ENCODE measurements around the gene WDFY2. TPM values are rescaled to one million over a fixed set of nuclear protein-coding genes. Genes with fewer than 3 reads are reported as not detected.

The WDFY2 gene
- total RNA-seq, 1 donor from 2014 or later = 20.7 TPM

- H3K27me3 Mint-ChIP-seq (ENCODE audit: low read depth) = no peaks in the 10 kb centered on the region
- no peak for DNase-seq (ENCODE audit: low read depth, low spot score)
- no peak overlapping the region for H3K27ac Mint-ChIP-seq (ENCODE audit: unreplicated experiment)
- H3K4me3 Mint-ChIP-seq = no peak overlapping the region
- no peaks in the 10 kb centered on the region for H3K9me3 Mint-ChIP-seq
- no peaks in the 10 kb centered on the region for H3K36me3 Mint-ChIP-seq (ENCODE audit: low read depth)
- no peak for TF ChIP-seq CTCF (conservative IDR thresholded peaks at IDR 0.05)
- peaks cover 11% of the 10 kb centered on the region for H3K4me1 Mint-ChIP-seq
These were observed 191.9 kb downstream of the WDFY2 start for GRCh38 chr13:51776179-51776578.

GRCh38 chr13:51777921-51778320 lies 193.7 kb downstream of the WDFY2 start:
- H3K4me1 Mint-ChIP-seq = peaks cover 11% of the 10 kb centered on the region
- H3K4me3 Mint-ChIP-seq = no peak overlapping the region
- H3K36me3 Mint-ChIP-seq (ENCODE audit: low read depth) = no peaks in the 10 kb centered on the region

DNA sequence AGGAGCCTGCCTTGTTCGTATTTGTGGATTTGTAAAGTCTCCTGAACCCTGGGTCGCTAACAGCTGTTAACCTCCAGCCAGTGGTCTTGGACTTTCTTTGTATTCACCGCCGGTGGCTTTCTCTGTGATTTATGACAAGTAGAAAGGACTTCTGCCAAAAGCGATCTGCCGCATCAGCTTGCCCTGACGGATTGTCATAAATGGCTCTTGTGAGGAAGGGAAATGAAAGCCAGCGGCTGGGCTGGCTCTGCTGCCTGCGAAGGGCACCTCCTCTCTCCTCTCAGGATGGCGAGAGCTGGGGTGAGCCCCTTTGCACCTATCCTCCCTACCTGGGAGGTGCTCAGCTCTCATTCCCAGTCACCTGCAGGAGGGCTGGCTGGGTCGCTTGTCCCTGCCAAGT lies 194.1 kb downstream of the WDFY2 start:
- no peaks in the 10 kb centered on the region for H3K9me3 Mint-ChIP-seq
- H3K4me3 Mint-ChIP-seq = no peak overlapping the region
- no peak for TF ChIP-seq CTCF (conservative IDR thresholded peaks at IDR 0.05)
- H3K4me1 Mint-ChIP-seq = peaks cover 11% of the 10 kb centered on the region
- no peaks in the 10 kb centered on the region for H3K36me3 Mint-ChIP-seq (ENCODE audit: low read depth)
- DNase-seq (ENCODE audit: low read depth, low spot score) = no peak
- peak overlapping the region; percentile 87 for H3K27ac Mint-ChIP-seq (ENCODE audit: unreplicated experiment)
- no peaks in the 10 kb centered on the region for H3K27me3 Mint-ChIP-seq (ENCODE audit: low read depth)

More at GRCh38 chr13:51777921-51778320, 193.7 kb downstream of the WDFY2 start:
- TF ChIP-seq CTCF (conservative IDR thresholded peaks at IDR 0.05) = no peak
- Mint-ChIP-seq H3K9me3 (no peaks in the 10 kb centered on the region), H3K27ac (ENCODE audit: unreplicated experiment) (peak overlapping the region; percentile 87), H3K27me3 (ENCODE audit: low read depth) (no peaks in the 10 kb centered on the region)
- DNase-seq (ENCODE audit: low read depth, low spot score) = no peak

- TF ChIP-seq CTCF (conservative IDR thresholded peaks at IDR 0.05) = no peak
- no peak overlapping the region for H3K4me3 Mint-ChIP-seq
- H3K27ac Mint-ChIP-seq (ENCODE audit: unreplicated experiment) = no peak overlapping the region
- peaks cover 11% of the 10 kb centered on the region for H3K4me1 Mint-ChIP-seq
- H3K36me3 Mint-ChIP-seq (ENCODE audit: low read depth) = no peaks in the 10 kb centered on the region
- H3K9me3 Mint-ChIP-seq = no peaks in the 10 kb centered on the region
- no peaks in the 10 kb centered on the region for H3K27me3 Mint-ChIP-seq (ENCODE audit: low read depth)
- no peak for DNase-seq (ENCODE audit: low read depth, low spot score)
These were observed 195.8 kb downstream of the WDFY2 start for GRCh38 chr13:51780099-51780498.

- Mint-ChIP-seq H3K27me3 (ENCODE audit: low read depth) (no peaks in the 10 kb centered on the region), H3K4me3 (no peak overlapping the region), H3K36me3 (ENCODE audit: low read depth) (no peaks in the 10 kb centered on the region), H3K4me1 (peaks cover 20% of the 10 kb centered on the region), H3K9me3 (no peaks in the 10 kb centered on the region), H3K27ac (ENCODE audit: unreplicated experiment) (no peak overlapping the region)
- peak; percentile 37 for TF ChIP-seq CTCF (conservative IDR thresholded peaks at IDR 0.05)
- no peak for DNase-seq (ENCODE audit: low read depth, low spot score)
These were observed 197.2 kb downstream of the WDFY2 start for GRCh38 chr13:51781246-51782022.
